Gastrocnemius medialis (tissue), 4 donors: ENCODE results near the gene RAB39A. TPM values are rescaled to one million over a fixed set of nuclear protein-coding genes. Genes with fewer than 3 reads are reported as not detected.

ENCODE experiments used
- ATAC-seq, 2 donors: fragments of 150-250 bp; one replicate each; pipeline ENCODE4 v1.9.1; 2016
- DNase-seq, 2 donors: peaks; one replicate each; pipeline ENCODE4 v3.0.0-alpha.2; 2019
- H3K27ac ChIP-seq, 4 donors: fragments of 200-600 bp; sonication (generic); 1 replicate in 1 of 4; 2 replicates in 3 of 4; pipeline ENCODE4 v1.5.1; 2016 to 2018; ENCODE audit warnings: mild to moderate bottlenecking in 2 of 4, moderate library complexity in 1 of 4
- H3K27me3 ChIP-seq, 3 donors: fragments of 200-600 bp; sonication (generic) in 2 of 3; 1 replicate in 1 of 3; 2 replicates in 2 of 3; pipeline versions ENCODE4 v1.5.1 to v1.6.0; 2016 to 2019; ENCODE audit warnings: mild to moderate bottlenecking in 1 of 3, moderate library complexity in 1 of 3
- H3K36me3 ChIP-seq, 2 donors: fragments of 200-600 bp; sonication (generic) in 1 of 2; one replicate each; pipeline ENCODE4 v1.5.1; 2017 to 2018
- H3K4me1 ChIP-seq, 2 donors: fragments of 200-600 bp; sonication (generic) in 1 of 2; one replicate each; pipeline ENCODE4 v1.5.1; 2016 to 2017; ENCODE audit warnings: mild to moderate bottlenecking in 2 of 2
- H3K4me3 ChIP-seq, 4 donors: fragments of 200-600 bp; sonication (generic) in 3 of 4; 1 replicate in 1 of 4; 2 replicates in 3 of 4; pipeline ENCODE4 v1.5.1; 2016 to 2019; ENCODE audit warnings: mild to moderate bottlenecking in 2 of 4
- H3K9me3 ChIP-seq, 3 donors: fragments of 200-600 bp; sonication (generic) in 2 of 3; 1 replicate in 1 of 3; 2 replicates in 2 of 3; pipeline ENCODE4 v1.5.1; 2016 to 2019
- POLR2A ChIP-seq, 2 donors: fragments of 450-650 bp; IDR thresholded peaks; one replicate each; pipeline ENCODE4 v1.6.1; 2017; ENCODE audit warnings: antibody characterized with exemption in 2 of 2, mild to moderate bottlenecking in 2 of 2, moderate library complexity in 2 of 2
- in situ Hi-C, 4 donors: fragments of 200-750 bp; cut with MboI; loops; one replicate each; pipeline versions ENCODE4 v1.15.0 to v1.8.0; 2017; ENCODE audit warnings: low sequenced_read_pairs in 4 of 4
- intact Hi-C: fragments of 100-400 bp; cut with DNase I; formaldehyde crosslinking; loops from one replicate; pipeline ENCODE4 v1.15.1; 2023; ENCODE audit warnings: low total_unique reads
- total RNA-seq, 4 donors: library from RNA; depleted of rRNA; stranded (reverse); fragments of >200 nt; gene quantifications; one replicate each; pipeline versions ENCODE4 v1.1.0 to v1.2.3, GENCODE V29; 2016
- TF ChIP-seq, protein P1 (sequence below), 5 experiments: fragments of 450-650 bp in 3 of 5; fragments of 200-600 bp in 2 of 5; sonication (generic) in 2 of 5; IDR thresholded peaks in 4 of 5; conservative IDR thresholded peaks in 1 of 5; 1 replicate in 4 of 5; 2 replicates in 1 of 5; pipeline ENCODE4 v1.5.1; 2016 to 2019; ENCODE audit warnings: antibody characterized with exemption in 5 of 5, mild to moderate bottlenecking in 3 of 5, moderate library complexity in 3 of 5

The RAB39A gene
- total RNA-seq, 4 donors from 2014 or later = 0.22 TPM; not detected in 3

DNA sequence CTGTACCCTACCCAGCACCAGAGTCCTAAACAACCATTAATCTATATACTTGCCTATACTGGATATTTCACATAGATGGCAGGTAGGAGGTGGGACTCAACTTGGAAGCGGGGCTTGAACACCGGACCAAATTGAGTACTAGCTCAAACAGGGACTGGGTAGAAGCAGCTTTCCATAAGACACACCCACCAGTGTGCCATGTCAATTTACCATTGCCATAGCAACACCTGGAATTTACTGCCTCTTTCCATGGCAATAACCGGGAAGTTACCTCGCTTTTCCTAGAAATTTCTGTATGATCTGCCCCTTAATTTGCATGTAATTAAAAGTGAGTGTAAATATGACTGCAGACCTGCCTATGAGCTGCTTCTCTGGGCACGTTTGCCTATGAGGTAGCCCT is 41.8 kb downstream of the RAB39A start:
- Histone ChIP-seq H3K36me3 (no peaks in the 10 kb centered on the region), H3K27me3 (no peaks in the 10 kb centered on the region), H3K9me3 (no peaks in the 10 kb centered on the region), H3K4me3 (no peak overlapping the region), H3K4me1 (no peaks in the 10 kb centered on the region), H3K27ac (no peak overlapping the region)
- DNase-seq (no peak), ATAC-seq (no peak)
- in situ Hi-C loops = no loop called here
- no peak for TF ChIP-seq POLR2A (IDR thresholded peaks at IDR 0.05)
- TF ChIP-seq, protein P1, sequence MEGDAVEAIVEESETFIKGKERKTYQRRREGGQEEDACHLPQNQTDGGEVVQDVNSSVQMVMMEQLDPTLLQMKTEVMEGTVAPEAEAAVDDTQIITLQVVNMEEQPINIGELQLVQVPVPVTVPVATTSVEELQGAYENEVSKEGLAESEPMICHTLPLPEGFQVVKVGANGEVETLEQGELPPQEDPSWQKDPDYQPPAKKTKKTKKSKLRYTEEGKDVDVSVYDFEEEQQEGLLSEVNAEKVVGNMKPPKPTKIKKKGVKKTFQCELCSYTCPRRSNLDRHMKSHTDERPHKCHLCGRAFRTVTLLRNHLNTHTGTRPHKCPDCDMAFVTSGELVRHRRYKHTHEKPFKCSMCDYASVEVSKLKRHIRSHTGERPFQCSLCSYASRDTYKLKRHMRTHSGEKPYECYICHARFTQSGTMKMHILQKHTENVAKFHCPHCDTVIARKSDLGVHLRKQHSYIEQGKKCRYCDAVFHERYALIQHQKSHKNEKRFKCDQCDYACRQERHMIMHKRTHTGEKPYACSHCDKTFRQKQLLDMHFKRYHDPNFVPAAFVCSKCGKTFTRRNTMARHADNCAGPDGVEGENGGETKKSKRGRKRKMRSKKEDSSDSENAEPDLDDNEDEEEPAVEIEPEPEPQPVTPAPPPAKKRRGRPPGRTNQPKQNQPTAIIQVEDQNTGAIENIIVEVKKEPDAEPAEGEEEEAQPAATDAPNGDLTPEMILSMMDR (IDR thresholded peaks at IDR 0.05 in 4 of 5, conservative IDR thresholded peaks at IDR 0.05 in 1 of 5) = no peak
- intact Hi-C loops = no loop called here

DNA sequence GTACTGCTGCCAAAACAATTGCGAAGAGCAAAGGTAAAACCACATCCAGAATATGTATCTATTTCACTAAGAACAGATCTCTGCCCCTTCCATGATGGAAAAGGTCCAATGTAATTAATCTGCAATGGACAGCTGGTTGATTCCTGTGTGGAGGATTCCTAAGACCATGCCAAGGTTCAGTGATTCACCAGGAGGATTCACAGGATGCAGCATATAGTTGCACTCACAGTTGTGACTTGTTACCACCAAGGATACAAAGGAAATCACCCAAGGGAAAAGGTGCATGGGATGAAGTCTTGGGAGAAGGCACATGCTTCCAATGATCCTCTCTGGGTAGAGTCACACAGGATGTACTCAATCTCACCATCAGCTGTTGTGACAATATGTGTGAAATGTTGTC is 45.4 kb downstream of the RAB39A start:
- Histone ChIP-seq H3K4me3 (no peak overlapping the region), H3K4me1 (no peaks in the 10 kb centered on the region), H3K27ac (no peak overlapping the region), H3K27me3 (no peaks in the 10 kb centered on the region), H3K9me3 (no peaks in the 10 kb centered on the region), H3K36me3 (no peaks in the 10 kb centered on the region)
- intact Hi-C loops = no loop called here
- DNase-seq = no peak
- TF ChIP-seq, protein P1 (IDR thresholded peaks at IDR 0.05 in 4 of 5, conservative IDR thresholded peaks at IDR 0.05 in 1 of 5) = no peak
- no peak for TF ChIP-seq POLR2A (IDR thresholded peaks at IDR 0.05)
- no peak for ATAC-seq
- in situ Hi-C loops = no loop called here

DNA sequence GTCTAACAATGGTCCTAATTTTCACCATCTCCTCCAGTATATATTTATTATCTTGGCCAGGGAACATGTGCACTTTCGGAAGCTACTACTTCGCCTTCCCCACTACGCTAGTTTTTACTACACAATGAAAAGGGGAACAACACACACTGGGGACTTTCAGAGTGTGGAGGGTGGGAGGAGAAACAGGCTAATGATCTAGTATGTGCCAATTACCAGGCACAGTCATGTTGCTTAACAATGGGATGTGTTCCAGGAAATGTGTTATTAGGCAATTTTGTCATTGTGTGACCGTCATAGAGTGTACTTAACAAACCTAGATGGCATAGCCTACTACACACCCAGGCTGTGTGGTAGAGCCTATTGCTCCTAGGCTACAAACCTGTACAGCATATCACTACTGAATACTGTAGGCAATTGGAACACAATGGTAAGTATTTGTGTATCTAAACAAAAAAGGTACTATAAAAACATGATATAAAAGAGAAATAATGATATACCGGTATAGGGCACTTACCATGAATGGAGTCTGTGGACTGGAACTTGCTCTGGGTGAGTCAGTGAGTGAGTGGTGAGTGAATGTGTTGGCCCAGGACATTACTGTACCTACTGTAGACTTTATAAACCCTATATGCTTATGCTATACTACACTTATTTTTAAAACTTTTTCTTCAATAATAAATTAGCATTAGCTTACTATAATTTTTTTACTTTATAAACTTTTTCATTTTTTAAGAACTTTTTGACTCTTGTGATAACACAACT is 60.3 kb downstream of the RAB39A start:
- ATAC-seq (no peak), DNase-seq (no peak)
- in situ Hi-C loops (no loop called here), intact Hi-C loops (no loop called here)
- Histone ChIP-seq H3K27me3 (peaks cover 0 to 3% (median 0%) of the 10 kb centered on the region in 3 donors), H3K36me3 (no peaks in the 10 kb centered on the region), H3K27ac (no peak overlapping the region), H3K9me3 (no peaks in the 10 kb centered on the region), H3K4me3 (no peak overlapping the region), H3K4me1 (no peaks in the 10 kb centered on the region)
- TF ChIP-seq, protein P1 (IDR thresholded peaks at IDR 0.05 in 4 of 5, conservative IDR thresholded peaks at IDR 0.05 in 1 of 5) = no peak
- no peak for TF ChIP-seq POLR2A (IDR thresholded peaks at IDR 0.05)

GRCh38 chr11:107991868-107992414 is 63.7 kb downstream of the RAB39A start:
- Histone ChIP-seq H3K27me3 (peaks cover 0 to 3% (median 0%) of the 10 kb centered on the region in 3 donors), H3K9me3 (no peaks in the 10 kb centered on the region), H3K27ac (no peak overlapping the region), H3K4me1 (no peaks in the 10 kb centered on the region), H3K4me3 (no peak overlapping the region), H3K36me3 (no peaks in the 10 kb centered on the region)
- no peak for DNase-seq
- TF ChIP-seq POLR2A (IDR thresholded peaks at IDR 0.05) = no peak
- TF ChIP-seq, protein P1 (IDR thresholded peaks at IDR 0.05 in 4 of 5, conservative IDR thresholded peaks at IDR 0.05 in 1 of 5) = no peak
- in situ Hi-C loops (no loop called here), intact Hi-C loops (no loop called here)
- no peak for ATAC-seq
